Measurements from ENCODE around the gene DMD. TPM values are rescaled to one million over a fixed set of nuclear protein-coding genes. Genes with fewer than 3 reads are reported as not detected.

The DMD gene
- total and polyA plus RNA-seq, 2 of the 8 experiments (the other 6 are each of a cell fraction or from before 2014, with no cell fraction given) = 4.8 to 7.4 TPM

- no peak overlapping the region for H4K91ac ChIP-seq (replicated peaks; ENCODE audit: insufficient read length, low read length)
- H3K56ac ChIP-seq (replicated peaks; ENCODE audit: insufficient read length, low read depth, low read length) = no peak overlapping the region
- H3K4me3 ChIP-seq (ENCODE audit: extremely low read depth in 1 of 4, insufficient read depth in 2 of 4, low read depth in 3 of 4, low read length in 4 of 4) = no peak overlapping the region
- no peak for FAIRE-seq
- H3K23me2 ChIP-seq (ENCODE audit: low read depth, low read length) = no peaks in the 10 kb centered on the region
- H3K18ac ChIP-seq (ENCODE audit: extremely low read depth, low read length) = no peak overlapping the region
- no peak overlapping the region for H2AFZ ChIP-seq (ENCODE audit: low read length)
- H3K27me3 ChIP-seq (replicated peaks in 1 of 4; ENCODE audit: control insufficient read depth in 3 of 4, extremely low read depth in 1 of 4, insufficient read depth in 3 of 4, low read length in 3 of 4) = no peaks in the 10 kb centered on the region
- no peak for DNase-seq (ENCODE audit: low read depth in 1 of 2, low spot score in 2 of 2)
- POLR2A ChIA-PET (ENCODE audit: partially characterized antibody) = no interaction called here
- no peak overlapping the region for H3K9ac ChIP-seq (replicated peaks in 1 of 4; ENCODE audit: extremely low read depth in 1 of 4, low read depth in 3 of 4, low read length in 3 of 4)
- CTCF ChIA-PET (ENCODE audit: partially characterized antibody) = interaction anchor here (0.7 kb wide), 1 partner anchor 91 kb away, joined by 4 read pairs; no protein-coding TSS in a partner anchor
- H2BK120ac ChIP-seq (replicated peaks; ENCODE audit: low read depth, low read length) = no peak overlapping the region
- no peaks in the 10 kb centered on the region for H3K79me1 ChIP-seq (ENCODE audit: low read depth, low read length)
- no peaks in the 10 kb centered on the region for H3K4me1 ChIP-seq (replicated peaks in 1 of 4; ENCODE audit: control insufficient read depth in 3 of 4, insufficient read depth in 4 of 4, low read length in 3 of 4)
- no peak overlapping the region for H3K27ac ChIP-seq (ENCODE audit: low read depth, low read length)
- no peaks in the 10 kb centered on the region for H4K20me1 ChIP-seq (replicated peaks in 1 of 2; ENCODE audit: control insufficient read depth in 1 of 2, insufficient read depth in 2 of 2, low read length in 2 of 2)
- H2BK20ac ChIP-seq (ENCODE audit: low read length) = no peak overlapping the region
- H2BK15ac ChIP-seq (ENCODE audit: low read length) = no peak overlapping the region
- TF ChIP-seq HDAC6 (IDR thresholded peaks at IDR 0.05; ENCODE audit: low read depth, low read length) (no peak), CHD2 (IDR thresholded peaks at IDR 0.05; ENCODE audit: low read length) (no peak), RXRA (IDR thresholded peaks at IDR 0.05; ENCODE audit: insufficient read depth, low read depth, low read length) (no peak), TEAD4 (IDR thresholded peaks at IDR 0.05; ENCODE audit: low read depth, low read length) (no peak), BACH1 (IDR thresholded peaks at IDR 0.05; ENCODE audit: low read length) (no peak), TAF1 (IDR thresholded peaks at IDR 0.05; ENCODE audit: low read depth, low read length) (no peak), JUN (IDR thresholded peaks at IDR 0.05; ENCODE audit: low read depth, low read length) (no peak), HDAC2 (IDR thresholded peaks at IDR 0.05; ENCODE audit: borderline replicate concordance in 1 of 2, low read depth in 2 of 2, low read length in 2 of 2) (no peak), KDM4A (IDR thresholded peaks at IDR 0.05; ENCODE audit: low read depth, low read length, severe bottlenecking) (no peak), POLR2AphosphoS5 (IDR thresholded peaks at IDR 0.05; ENCODE audit: low read depth, low read length) (no peak), SP4 (IDR thresholded peaks at IDR 0.05; ENCODE audit: low read length) (no peak)
- no peak overlapping the region for H4K5ac ChIP-seq (ENCODE audit: insufficient read length, low read depth, low read length)
- no peak overlapping the region for H3K4ac ChIP-seq (replicated peaks; ENCODE audit: insufficient read length, low read depth, low read length)
- 86% methylated on average over 4 of the region's 9 CpGs; no CpG with 5 or more reads in 1 of the 2 experiments for WGBS, 2 experiments (ENCODE audit: extremely low coverage in 1 of 2, insufficient coverage in 1 of 2, insufficient read length in 1 of 2, insufficient replicate concordance in 2 of 2, low coverage in 1 of 2, low lambda C conversion rate in 2 of 2, missing lambda C conversion rate in 1 of 2)
- no peak overlapping the region for H3K4me2 ChIP-seq (ENCODE audit: insufficient read depth in 1 of 2, low read depth in 2 of 2, low read length in 2 of 2)
- no peaks in the 10 kb centered on the region for H3K79me2 ChIP-seq (ENCODE audit: control insufficient read depth in 1 of 2, insufficient read depth in 2 of 2, low read length in 2 of 2)
- H3K36me3 ChIP-seq (ENCODE audit: control insufficient read depth in 2 of 4, insufficient read depth in 4 of 4, low read length in 3 of 4) = no peaks in the 10 kb centered on the region
- no peak overlapping the region for H2AK5ac ChIP-seq (ENCODE audit: low read depth, low read length)
- H3K23ac ChIP-seq (ENCODE audit: insufficient read length) = no peak overlapping the region
- H3K9me3 ChIP-seq (ENCODE audit: insufficient read depth in 2 of 2, low read depth in 1 of 2, low read length in 1 of 2) = no peaks in the 10 kb centered on the region
- no peak overlapping the region for H3K14ac ChIP-seq (ENCODE audit: insufficient read length)
- no peak overlapping the region for H2BK12ac ChIP-seq (ENCODE audit: low read depth, low read length)
- no peak overlapping the region for H4K8ac ChIP-seq (ENCODE audit: extremely low read depth, insufficient read depth, low read length)
- H2BK5ac ChIP-seq (ENCODE audit: low read depth, low read length) = no peak overlapping the region
Measured at GRCh38 chrX:32024072-32024471, 1187.3 kb downstream of the DMD start.

All from H1 (cell line).